ENCODE results near the gene NUTF2. TPM values are rescaled to one million over a fixed set of nuclear protein-coding genes. Genes with fewer than 3 reads are reported as not detected.

Gene NUTF2
- total and polyA plus RNA-seq, 2 of the 8 experiments (the other 6 are each of a cell fraction or from before 2014, with no cell fraction given), result 219 to 377 TPM

DNA sequence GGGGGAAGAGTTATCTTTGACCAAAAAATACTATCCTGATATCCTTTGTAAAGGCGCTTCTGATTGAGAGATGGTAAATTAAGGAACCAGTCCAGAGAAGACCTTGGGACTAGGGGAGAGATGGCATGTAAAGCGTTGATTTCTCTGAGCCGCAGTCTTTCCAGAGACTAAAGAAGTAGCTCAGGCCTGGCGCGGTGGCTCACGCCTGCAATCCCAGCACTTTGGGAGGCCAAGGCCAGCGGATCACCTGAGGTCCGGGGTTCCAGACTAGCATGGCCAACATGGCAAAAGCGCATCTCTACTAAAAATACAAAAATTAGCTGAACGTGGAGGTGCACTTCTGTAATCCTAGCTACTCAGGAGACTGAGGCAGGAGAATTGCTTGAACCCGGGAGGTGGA lies 1.4 kb downstream of the NUTF2 start (continued):
- TF ChIP-seq, protein P1, sequence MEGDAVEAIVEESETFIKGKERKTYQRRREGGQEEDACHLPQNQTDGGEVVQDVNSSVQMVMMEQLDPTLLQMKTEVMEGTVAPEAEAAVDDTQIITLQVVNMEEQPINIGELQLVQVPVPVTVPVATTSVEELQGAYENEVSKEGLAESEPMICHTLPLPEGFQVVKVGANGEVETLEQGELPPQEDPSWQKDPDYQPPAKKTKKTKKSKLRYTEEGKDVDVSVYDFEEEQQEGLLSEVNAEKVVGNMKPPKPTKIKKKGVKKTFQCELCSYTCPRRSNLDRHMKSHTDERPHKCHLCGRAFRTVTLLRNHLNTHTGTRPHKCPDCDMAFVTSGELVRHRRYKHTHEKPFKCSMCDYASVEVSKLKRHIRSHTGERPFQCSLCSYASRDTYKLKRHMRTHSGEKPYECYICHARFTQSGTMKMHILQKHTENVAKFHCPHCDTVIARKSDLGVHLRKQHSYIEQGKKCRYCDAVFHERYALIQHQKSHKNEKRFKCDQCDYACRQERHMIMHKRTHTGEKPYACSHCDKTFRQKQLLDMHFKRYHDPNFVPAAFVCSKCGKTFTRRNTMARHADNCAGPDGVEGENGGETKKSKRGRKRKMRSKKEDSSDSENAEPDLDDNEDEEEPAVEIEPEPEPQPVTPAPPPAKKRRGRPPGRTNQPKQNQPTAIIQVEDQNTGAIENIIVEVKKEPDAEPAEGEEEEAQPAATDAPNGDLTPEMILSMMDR (IDR thresholded peaks at IDR 0.05; ENCODE audit: control extremely low read depth in 1 of 3, insufficient read depth in 1 of 3, low read depth in 1 of 3, low read length in 3 of 3), result no peak
- TF ChIP-seq SP4 (IDR thresholded peaks at IDR 0.05; ENCODE audit: low read length), result no peak
- no peak for TF ChIP-seq YY1 (IDR thresholded peaks at IDR 0.05; ENCODE audit: low read depth, low read length)
- TF ChIP-seq RAD21 (IDR thresholded peaks at IDR 0.05 in 1 of 2, conservative IDR thresholded peaks at IDR 0.05 in 1 of 2; ENCODE audit: low read depth in 2 of 2, low read length in 2 of 2), result no peak
- no peak for TF ChIP-seq TCF12 (IDR thresholded peaks at IDR 0.05; ENCODE audit: low read depth, low read length)
- TF ChIP-seq TAF1 (IDR thresholded peaks at IDR 0.05; ENCODE audit: low read depth, low read length), result no peak
- no peak for TF ChIP-seq EZH2 (IDR thresholded peaks at IDR 0.05; ENCODE audit: low read depth, low read length, severe bottlenecking)
- no peak for TF ChIP-seq JUN (IDR thresholded peaks at IDR 0.05; ENCODE audit: low read depth, low read length)
- TF ChIP-seq NANOG (IDR thresholded peaks at IDR 0.05; ENCODE audit: insufficient read depth, low read depth, low read length, poor library complexity, severe bottlenecking), result no peak
